NB4 (cell line): ENCODE results near the gene GYPE.
"Not testable (repeated sequence)": the region's sequence is repeated elsewhere in the genome, so short reads cannot be mapped to it uniquely, and the experiment has no call there.

Source experiments
- DNase-seq: peaks from one replicate; pipeline ENCODE4 v3.0.0; 2010; ENCODE audit warnings: low read depth
- H3K4me3 ChIP-seq: one replicate; pipeline ENCODE4 v1.5.1; 2011; ENCODE audit warnings: mild to moderate bottlenecking, low read depth, low read length, moderate library complexity
- MYC ChIP-seq: IDR thresholded peaks from 2 replicates; pipeline ENCODE4 v1.6.1; 2011; ENCODE audit warnings: low read depth, low read length
- POLR2A ChIP-seq: IDR thresholded peaks from 2 replicates; pipeline ENCODE4 v1.6.1; 2011; ENCODE audit warnings: mild to moderate bottlenecking; ENCODE audit not compliant: insufficient read length; ENCODE audit errors: extremely low read depth
- TF ChIP-seq, protein P1 (sequence below): IDR thresholded peaks from one replicate; pipeline ENCODE4 v1.5.1; 2012; ENCODE audit warnings: low read depth, low read length
- TF ChIP-seq, protein P2 (sequence below): IDR thresholded peaks from 2 replicates; pipeline ENCODE4 v1.6.1; 2011; ENCODE audit warnings: low read depth, low read length

GYPE gene

DNA sequence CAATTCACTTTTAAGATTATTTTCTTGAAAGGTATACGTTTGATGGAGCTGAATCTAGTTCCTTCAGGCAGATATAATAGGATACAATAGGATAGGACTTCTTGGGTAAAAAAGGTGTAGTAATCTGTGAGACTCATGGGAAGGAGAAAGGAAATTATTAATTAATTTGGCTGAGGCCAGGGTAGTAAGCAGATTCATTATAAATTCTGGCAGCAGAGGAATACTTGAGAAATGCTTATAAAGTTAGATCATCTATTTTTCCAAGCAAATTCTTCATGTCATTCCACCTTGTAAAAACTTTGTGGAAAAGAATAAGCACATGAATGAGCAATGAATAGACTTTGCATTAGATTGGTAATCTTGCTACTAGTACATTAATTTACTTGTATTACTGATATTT is 46.9 kb downstream of the GYPE start:
- DNase-seq: no peak
- TF ChIP-seq MYC: no peak
- TF ChIP-seq, protein P1, sequence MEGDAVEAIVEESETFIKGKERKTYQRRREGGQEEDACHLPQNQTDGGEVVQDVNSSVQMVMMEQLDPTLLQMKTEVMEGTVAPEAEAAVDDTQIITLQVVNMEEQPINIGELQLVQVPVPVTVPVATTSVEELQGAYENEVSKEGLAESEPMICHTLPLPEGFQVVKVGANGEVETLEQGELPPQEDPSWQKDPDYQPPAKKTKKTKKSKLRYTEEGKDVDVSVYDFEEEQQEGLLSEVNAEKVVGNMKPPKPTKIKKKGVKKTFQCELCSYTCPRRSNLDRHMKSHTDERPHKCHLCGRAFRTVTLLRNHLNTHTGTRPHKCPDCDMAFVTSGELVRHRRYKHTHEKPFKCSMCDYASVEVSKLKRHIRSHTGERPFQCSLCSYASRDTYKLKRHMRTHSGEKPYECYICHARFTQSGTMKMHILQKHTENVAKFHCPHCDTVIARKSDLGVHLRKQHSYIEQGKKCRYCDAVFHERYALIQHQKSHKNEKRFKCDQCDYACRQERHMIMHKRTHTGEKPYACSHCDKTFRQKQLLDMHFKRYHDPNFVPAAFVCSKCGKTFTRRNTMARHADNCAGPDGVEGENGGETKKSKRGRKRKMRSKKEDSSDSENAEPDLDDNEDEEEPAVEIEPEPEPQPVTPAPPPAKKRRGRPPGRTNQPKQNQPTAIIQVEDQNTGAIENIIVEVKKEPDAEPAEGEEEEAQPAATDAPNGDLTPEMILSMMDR: no peak
- no peak for TF ChIP-seq POLR2A
- TF ChIP-seq, protein P2, sequence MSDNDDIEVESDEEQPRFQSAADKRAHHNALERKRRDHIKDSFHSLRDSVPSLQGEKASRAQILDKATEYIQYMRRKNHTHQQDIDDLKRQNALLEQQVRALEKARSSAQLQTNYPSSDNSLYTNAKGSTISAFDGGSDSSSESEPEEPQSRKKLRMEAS: no peak
- no peak overlapping the region for H3K4me3 ChIP-seq

GRCh38 chr4:143857391-143858336 is 47.7 kb downstream of the GYPE start:
- DNase-seq, H3K4me3 ChIP-seq: not testable (repeated sequence)

- H3K4me3 ChIP-seq, DNase-seq: not testable (repeated sequence)
Measured at GRCh38 chr4:143856017-143856557, 49.3 kb downstream of the GYPE start.

GRCh38 chr4:143854645-143855044 is 50.7 kb downstream of the GYPE start:
- not testable (repeated sequence) for H3K4me3 ChIP-seq, DNase-seq

DNA sequence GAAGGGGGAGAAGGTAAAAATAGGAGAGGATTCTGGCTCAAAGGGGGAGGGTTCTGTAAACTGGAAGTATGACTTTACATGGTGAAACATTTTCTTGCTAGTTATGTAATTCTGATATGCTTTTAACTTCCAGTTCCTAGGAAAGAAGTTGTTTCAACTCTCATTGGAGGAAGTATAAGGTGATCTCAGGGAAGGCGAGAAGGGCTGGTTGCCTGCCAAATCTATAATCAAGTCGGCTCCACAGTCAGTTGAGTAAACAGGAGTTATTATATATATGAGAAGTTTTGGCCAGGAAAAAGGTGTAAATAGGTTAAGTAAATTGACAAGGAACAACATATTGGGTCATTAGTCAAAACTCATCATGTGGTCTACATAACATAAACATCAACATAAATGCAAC is 56.1 kb downstream of the GYPE start:
- not testable (repeated sequence) for H3K4me3 ChIP-seq, DNase-seq

GRCh38 chr4:143843506-143843832 is 61.9 kb downstream of the GYPE start:
- H3K4me3 ChIP-seq, DNase-seq: not testable (repeated sequence)

DNA sequence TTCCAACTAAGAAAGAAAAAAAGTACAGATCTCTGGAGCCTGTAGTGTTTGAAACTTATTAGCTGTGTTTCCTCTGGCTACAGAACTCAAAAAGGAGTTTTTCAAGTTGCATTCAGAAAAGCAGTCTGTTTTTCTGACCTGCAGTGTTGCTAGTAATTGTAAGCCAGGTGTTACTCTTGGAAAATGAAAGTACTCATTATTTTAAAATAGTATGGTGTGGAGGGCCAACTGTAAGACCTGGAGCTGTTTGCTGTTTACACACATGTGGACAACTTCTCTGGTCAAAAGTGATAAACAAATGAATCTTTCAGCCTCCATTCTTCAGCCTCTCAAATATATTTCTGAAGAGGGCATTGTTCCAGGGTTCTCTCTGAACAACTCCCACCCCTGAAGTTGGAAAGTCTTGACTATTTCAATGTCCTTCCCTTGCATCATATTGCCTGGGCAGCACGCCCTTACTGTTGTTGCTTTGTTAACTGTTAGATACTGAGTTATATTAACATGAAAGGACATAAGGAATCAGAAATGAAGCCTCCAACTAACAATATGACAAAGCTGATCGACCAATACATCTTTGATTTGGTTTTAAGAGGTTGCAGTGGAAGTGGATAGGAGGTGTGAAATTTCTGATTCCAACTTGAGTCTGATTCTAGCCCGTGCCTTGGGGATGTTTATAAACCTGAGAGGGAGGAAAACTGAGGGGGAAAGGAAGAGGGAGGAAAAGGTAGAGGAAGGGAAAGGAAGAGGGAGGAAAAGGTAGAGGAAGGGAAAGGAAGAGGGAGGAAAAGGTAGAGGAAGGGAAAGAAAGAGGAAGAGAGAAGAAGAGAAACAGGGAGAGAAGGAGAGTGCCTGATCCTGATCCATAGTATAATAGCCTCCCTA is 62.5 kb downstream of the GYPE start:
- DNase-seq, H3K4me3 ChIP-seq: not testable (repeated sequence)

DNA sequence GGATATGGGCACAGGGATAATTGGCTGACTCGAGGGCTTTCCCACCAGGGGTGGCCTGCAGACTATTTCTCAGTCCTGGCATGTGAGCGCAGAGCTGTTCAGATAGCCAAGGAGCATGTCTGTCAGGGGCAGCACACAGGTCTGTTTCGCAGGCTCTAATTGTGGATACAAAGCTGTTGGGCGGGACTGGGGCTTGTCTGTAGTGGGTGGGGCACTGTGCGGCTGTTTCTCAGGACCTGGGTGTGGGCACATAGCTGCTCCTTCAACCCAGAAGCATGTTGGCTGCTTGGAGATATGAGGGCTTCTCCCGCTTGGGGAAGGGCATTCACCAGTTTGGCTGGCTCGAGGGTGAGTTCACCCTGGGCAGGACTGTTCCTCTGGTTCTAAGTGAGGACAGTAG is 65.9 kb downstream of the GYPE start:
- not testable (repeated sequence) for DNase-seq, H3K4me3 ChIP-seq

- not testable (repeated sequence) for DNase-seq, H3K4me3 ChIP-seq
Measured at GRCh38 chr4:143834196-143834595, 71.2 kb downstream of the GYPE start.

GRCh38 chr4:143833676-143834075 is 71.7 kb downstream of the GYPE start:
- not testable (repeated sequence) for DNase-seq, H3K4me3 ChIP-seq

- not testable (repeated sequence) for H3K4me3 ChIP-seq, DNase-seq
Measured at GRCh38 chr4:143830576-143830975, 74.8 kb downstream of the GYPE start.

- H3K4me3 ChIP-seq, DNase-seq: not testable (repeated sequence)
Measured at GRCh38 chr4:143829239-143829620, 76.1 kb downstream of the GYPE start.
